ENCODE data around the gene GPR143.
"Not testable (repeated sequence)": the region's sequence is repeated elsewhere in the genome, so short reads cannot be mapped to it uniquely, and the experiment has no call there.

GPR143 gene

GRCh38 chrX:9768321-9768839 lies 2.7 kb upstream of the GPR143 start:
- not testable (repeated sequence) for DNase-seq (ENCODE audit: low read depth in 2 of 2)

- no peak for DNase-seq (ENCODE audit: low read depth in 2 of 2)
Observed at GRCh38 chrX:9767375-9767774, 1.7 kb upstream of the GPR143 start.

- no peak for DNase-seq (ENCODE audit: low read depth in 2 of 2)
Observed at GRCh38 chrX:9765072-9765736, 443 bp downstream of the GPR143 start.

- no peak for DNase-seq (ENCODE audit: low read depth in 2 of 2)
Observed at GRCh38 chrX:9759337-9759736, 6.3 kb downstream of the GPR143 start.

- no peak for DNase-seq (ENCODE audit: low read depth in 2 of 2)
Observed at GRCh38 chrX:9758021-9758638, 7.5 kb downstream of the GPR143 start.

- DNase-seq (ENCODE audit: low read depth in 2 of 2): no peak
Observed at GRCh38 chrX:9757366-9757765, 8.3 kb downstream of the GPR143 start.

GRCh38 chrX:9749146-9749692 lies 16.4 kb downstream of the GPR143 start:
- DNase-seq (ENCODE audit: low read depth in 2 of 2): no peak

GRCh38 chrX:9747644-9748043 lies 18.0 kb downstream of the GPR143 start:
- no peak for DNase-seq (ENCODE audit: low read depth in 2 of 2)

GRCh38 chrX:9746148-9746888 lies 19.3 kb downstream of the GPR143 start:
- no peak for DNase-seq (ENCODE audit: low read depth in 2 of 2)

- DNase-seq (ENCODE audit: low read depth in 2 of 2): no peak
Observed at GRCh38 chrX:9745417-9746115, 20.1 kb downstream of the GPR143 start.

GRCh38 chrX:9739130-9739529 lies 26.5 kb downstream of the GPR143 start:
- DNase-seq (ENCODE audit: low read depth in 2 of 2): no peak

- DNase-seq (ENCODE audit: low read depth in 2 of 2): no peak
Observed at GRCh38 chrX:9738151-9738550, 27.5 kb downstream of the GPR143 start.

GRCh38 chrX:9737363-9737762 lies 28.3 kb downstream of the GPR143 start:
- DNase-seq (ENCODE audit: low read depth in 2 of 2): no peak

GRCh38 chrX:9730752-9731151 lies 34.9 kb downstream of the GPR143 start:
- no peak for DNase-seq (ENCODE audit: low read depth in 2 of 2)

- DNase-seq (ENCODE audit: low read depth in 2 of 2): no peak
Observed at GRCh38 chrX:9730078-9730477, 35.6 kb downstream of the GPR143 start.

GRCh38 chrX:9729171-9729885 lies 36.3 kb downstream of the GPR143 start:
- DNase-seq (ENCODE audit: low read depth in 2 of 2): no peak

GRCh38 chrX:9728261-9728660 lies 37.4 kb downstream of the GPR143 start:
- no peak for DNase-seq (ENCODE audit: low read depth in 2 of 2)

GRCh38 chrX:9724711-9725110 lies 40.9 kb downstream of the GPR143 start:
- no peak for DNase-seq (ENCODE audit: low read depth in 2 of 2)

- DNase-seq (ENCODE audit: low read depth in 2 of 2): no peak
Observed at GRCh38 chrX:9717376-9717775, 48.3 kb downstream of the GPR143 start.

- no peak for DNase-seq (ENCODE audit: low read depth in 2 of 2)
Observed at GRCh38 chrX:9710332-9710731, 55.3 kb downstream of the GPR143 start.

- DNase-seq (ENCODE audit: low read depth in 2 of 2): peak; percentile 49 to 60
Observed at GRCh38 chrX:9708923-9709553, 56.6 kb downstream of the GPR143 start.
